ENCODE results near the gene TERB2. TPM values are rescaled to one million over a fixed set of nuclear protein-coding genes. Genes with fewer than 3 reads are reported as not detected.
A peak's percentile ranks its signal among the peaks of the same experiment; 100 is the strongest.
"Not testable (repeated sequence)": the region's sequence is repeated elsewhere in the genome, so short reads cannot be mapped to it uniquely, and the experiment has no call there.

The TERB2 gene
- total RNA-seq, 1 donor from 2014 or later: not detected

DNA sequence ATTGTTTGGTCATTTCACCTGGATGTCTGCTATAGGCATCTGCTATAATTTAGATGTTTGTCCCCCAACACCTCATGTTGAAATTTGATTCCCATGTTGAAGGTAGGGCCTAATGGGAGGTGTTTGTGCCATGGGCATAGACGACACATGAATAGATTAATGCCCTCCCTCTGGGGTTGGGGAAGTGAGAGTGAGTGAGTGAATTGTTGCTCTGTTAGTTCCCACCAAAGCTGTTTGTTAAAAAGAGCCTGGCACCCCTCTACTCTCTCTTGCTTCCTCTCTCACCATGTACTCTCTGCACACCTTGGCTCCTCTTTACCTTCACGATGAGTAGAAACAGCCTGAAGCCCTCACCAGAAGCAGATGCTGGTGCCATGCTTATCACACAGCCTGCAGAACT is 42.6 kb downstream of the TERB2 start:
- intact Hi-C loops (cut with DNase I): no loop called here

GRCh38 chr15:45001180-45001579 is 44.7 kb downstream of the TERB2 start:
- H3K4me1 ChIP-seq; H3K4me3 ChIP-seq; ATAC-seq; H3K9me3 ChIP-seq; intact Hi-C loops (cut with DNase I); H3K27me3 ChIP-seq; H3K27ac ChIP-seq; H3K36me3 ChIP-seq; DNase-seq: not testable (repeated sequence)

More for the DNA sequence above, 42.6 kb downstream of the TERB2 start:
- ATAC-seq: no peak
- H3K9me3 ChIP-seq: no peaks in the 10 kb centered on the region
- no peaks in the 10 kb centered on the region for H3K27me3 ChIP-seq
- no peak overlapping the region for H3K27ac ChIP-seq
- TF ChIP-seq, protein P1, sequence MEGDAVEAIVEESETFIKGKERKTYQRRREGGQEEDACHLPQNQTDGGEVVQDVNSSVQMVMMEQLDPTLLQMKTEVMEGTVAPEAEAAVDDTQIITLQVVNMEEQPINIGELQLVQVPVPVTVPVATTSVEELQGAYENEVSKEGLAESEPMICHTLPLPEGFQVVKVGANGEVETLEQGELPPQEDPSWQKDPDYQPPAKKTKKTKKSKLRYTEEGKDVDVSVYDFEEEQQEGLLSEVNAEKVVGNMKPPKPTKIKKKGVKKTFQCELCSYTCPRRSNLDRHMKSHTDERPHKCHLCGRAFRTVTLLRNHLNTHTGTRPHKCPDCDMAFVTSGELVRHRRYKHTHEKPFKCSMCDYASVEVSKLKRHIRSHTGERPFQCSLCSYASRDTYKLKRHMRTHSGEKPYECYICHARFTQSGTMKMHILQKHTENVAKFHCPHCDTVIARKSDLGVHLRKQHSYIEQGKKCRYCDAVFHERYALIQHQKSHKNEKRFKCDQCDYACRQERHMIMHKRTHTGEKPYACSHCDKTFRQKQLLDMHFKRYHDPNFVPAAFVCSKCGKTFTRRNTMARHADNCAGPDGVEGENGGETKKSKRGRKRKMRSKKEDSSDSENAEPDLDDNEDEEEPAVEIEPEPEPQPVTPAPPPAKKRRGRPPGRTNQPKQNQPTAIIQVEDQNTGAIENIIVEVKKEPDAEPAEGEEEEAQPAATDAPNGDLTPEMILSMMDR (IDR thresholded peaks at IDR 0.05): no peak
- H3K4me3 ChIP-seq: no peak overlapping the region
- H3K36me3 ChIP-seq: no peaks in the 10 kb centered on the region
- no peak for DNase-seq
- no peaks in the 10 kb centered on the region for H3K4me1 ChIP-seq

DNA sequence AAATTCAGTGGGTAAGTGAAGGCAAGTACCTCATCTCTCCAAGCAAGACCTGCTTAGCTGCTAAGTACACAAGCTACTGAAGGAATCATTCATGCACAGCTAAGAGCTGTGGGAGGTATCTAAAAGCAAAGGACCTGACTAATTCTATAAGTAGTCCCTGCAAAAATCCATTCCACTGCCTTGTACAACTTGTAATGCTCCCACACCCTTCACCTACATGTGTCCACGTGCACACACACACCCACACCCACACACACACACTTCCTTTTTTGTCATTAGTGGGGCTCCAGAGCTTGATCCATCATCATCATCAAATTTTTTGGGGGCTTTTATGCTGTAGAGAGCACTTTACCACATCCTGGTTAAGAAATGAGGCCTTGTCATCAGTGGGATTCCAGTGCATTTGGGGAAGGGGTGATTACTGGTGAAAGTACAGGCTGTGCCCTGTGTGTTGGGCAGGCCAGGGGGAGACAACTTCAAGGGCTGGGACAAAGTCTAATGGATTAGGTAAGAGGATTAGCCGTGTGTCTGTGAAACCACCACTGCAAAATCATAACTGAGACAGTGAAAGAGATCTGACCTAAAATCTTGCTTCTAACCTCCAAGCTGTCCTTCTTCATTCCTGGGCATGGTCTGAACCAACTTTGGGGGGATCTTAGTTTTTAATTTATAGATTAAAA is 47.4 kb downstream of the TERB2 start:
- H3K4me3 ChIP-seq; H3K9me3 ChIP-seq; DNase-seq; H3K4me1 ChIP-seq; intact Hi-C loops (cut with DNase I); H3K27me3 ChIP-seq; H3K36me3 ChIP-seq; H3K27ac ChIP-seq: not testable (repeated sequence)
- peak; percentile 62 for ATAC-seq

- not testable (repeated sequence) for H3K36me3 ChIP-seq, ATAC-seq, H3K27ac ChIP-seq
These were observed 48.2 kb downstream of the TERB2 start for GRCh38 chr15:45004590-45005175.

GRCh38 chr15:45009046-45009445 is 52.6 kb downstream of the TERB2 start:
- H3K36me3 ChIP-seq: no peaks in the 10 kb centered on the region
- intact Hi-C loops (cut with DNase I): no loop called here
- no peak overlapping the region for H3K4me3 ChIP-seq
- H3K27ac ChIP-seq: no peak overlapping the region
- no peaks in the 10 kb centered on the region for H3K27me3 ChIP-seq
- ATAC-seq (no peak), DNase-seq (no peak)
- no peaks in the 10 kb centered on the region for H3K4me1 ChIP-seq
- H3K9me3 ChIP-seq: no peaks in the 10 kb centered on the region
- TF ChIP-seq, protein P1 (IDR thresholded peaks at IDR 0.05): no peak

More at GRCh38 chr15:45004590-45005175, 48.2 kb downstream of the TERB2 start:
- H3K9me3 ChIP-seq; H3K4me1 ChIP-seq; H3K27me3 ChIP-seq; intact Hi-C loops (cut with DNase I); H3K4me3 ChIP-seq; DNase-seq: not testable (repeated sequence)

GRCh38 chr15:45015114-45015513 is 58.6 kb downstream of the TERB2 start:
- H3K4me1 ChIP-seq; ATAC-seq; H3K36me3 ChIP-seq; DNase-seq; H3K9me3 ChIP-seq; intact Hi-C loops (cut with DNase I); H3K4me3 ChIP-seq; H3K27me3 ChIP-seq; H3K27ac ChIP-seq: not testable (repeated sequence)

- H3K36me3 ChIP-seq; H3K9me3 ChIP-seq; H3K27me3 ChIP-seq; H3K4me1 ChIP-seq; intact Hi-C loops (cut with DNase I); ATAC-seq; H3K27ac ChIP-seq; DNase-seq; H3K4me3 ChIP-seq: not testable (repeated sequence)
These were observed 63.9 kb downstream of the TERB2 start for GRCh38 chr15:45020222-45020900.

GRCh38 chr15:45020901-45021259 is 64.4 kb downstream of the TERB2 start:
- H3K36me3 ChIP-seq; H3K9me3 ChIP-seq; H3K4me3 ChIP-seq; H3K27ac ChIP-seq; intact Hi-C loops (cut with DNase I); ATAC-seq; DNase-seq; H3K27me3 ChIP-seq; H3K4me1 ChIP-seq: not testable (repeated sequence)
